ENCODE measurements around the gene LIN52. TPM values are rescaled to one million over a fixed set of nuclear protein-coding genes. Genes with fewer than 3 reads are reported as not detected.

Gene LIN52
- total RNA-seq, 1 experiment from 2014 or later = 10.6 TPM

GRCh38 chr14:74064883-74065282 is 19.9 kb upstream of the LIN52 start:
- no peaks in the 10 kb centered on the region for H3K4me1 Mint-ChIP-seq
- POLR2A ChIA-PET = no interaction called here

DNA sequence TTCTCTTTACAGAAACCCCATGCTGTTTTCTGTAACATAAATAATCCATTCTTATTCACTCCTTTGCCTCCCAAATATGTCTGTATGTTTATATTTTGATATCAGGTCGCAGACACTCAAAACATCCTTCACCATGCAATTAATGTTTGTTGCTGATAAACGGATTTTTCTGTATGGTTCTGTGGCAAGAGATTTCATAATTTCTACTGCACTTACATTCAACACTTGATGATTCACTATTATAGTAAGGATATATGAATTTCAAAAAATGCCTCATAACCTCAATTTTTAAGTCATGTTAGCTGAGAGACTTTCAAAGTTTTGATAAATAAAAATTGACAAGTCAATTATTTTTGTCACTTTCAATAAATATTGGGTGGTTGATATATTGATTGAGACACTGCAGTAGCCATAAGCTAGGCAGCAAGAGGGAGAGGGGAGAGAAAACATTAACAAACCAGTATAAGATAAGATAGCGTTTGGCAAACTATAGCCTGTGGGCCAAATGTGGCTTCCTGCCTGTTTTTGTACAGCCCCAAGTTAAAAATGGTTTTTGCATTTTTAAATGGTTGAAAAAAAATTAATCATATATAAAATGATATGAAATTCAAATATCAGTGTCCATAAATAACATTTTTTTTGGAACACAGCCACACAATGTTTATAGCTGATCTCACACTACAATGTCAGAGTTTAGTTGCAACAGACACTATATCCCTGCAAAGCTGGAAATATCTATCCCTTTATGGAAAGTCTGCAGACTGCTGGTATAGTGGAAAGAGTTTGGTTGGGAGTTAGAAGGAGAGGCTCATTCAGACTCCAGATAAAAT is 18.8 kb upstream of the LIN52 start:
- TF ChIP-seq ZNF232 (CRISPR knock-in tag; IDR thresholded peaks at IDR 0.05) (no peak), FOXP1 (CRISPR knock-in tag; IDR thresholded peaks at IDR 0.05; ENCODE audit: borderline replicate concordance) (no peak), EMX1 (CRISPR knock-in tag; IDR thresholded peaks at IDR 0.05) (no peak)
- Mint-ChIP-seq H3K36me3 (peaks cover 24% of the 10 kb centered on the region), H3K4me3 (no peak overlapping the region), H3K4me1 (no peaks in the 10 kb centered on the region), H3K9me3 (no peaks in the 10 kb centered on the region), H3K27me3 (ENCODE audit: low read depth) (no peaks in the 10 kb centered on the region), H3K27ac (no peak overlapping the region)
- no peak for DNase-seq (ENCODE audit: low spot score)
- CTCF ChIA-PET = interaction anchor here (1.3 kb wide), 1 partner anchor 18 kb away, joined by 4 read pairs; no protein-coding TSS in a partner anchor
- POLR2A ChIA-PET = no interaction called here
- ATAC-seq = no peak

More at GRCh38 chr14:74064883-74065282, 19.9 kb upstream of the LIN52 start:
- Mint-ChIP-seq H3K9me3 (no peaks in the 10 kb centered on the region), H3K27ac (no peak overlapping the region), H3K4me3 (no peak overlapping the region), H3K36me3 (peaks cover 25% of the 10 kb centered on the region), H3K27me3 (ENCODE audit: low read depth) (no peaks in the 10 kb centered on the region)
- CTCF ChIA-PET = no interaction called here
- DNase-seq (ENCODE audit: low spot score) = no peak
- ATAC-seq = no peak
- TF ChIP-seq OVOL2 (CRISPR knock-in tag; IDR thresholded peaks at IDR 0.05; ENCODE audit: borderline replicate concordance) (no peak), NFE2L1 (CRISPR knock-in tag; IDR thresholded peaks at IDR 0.05) (no peak), NR3C1 (CRISPR knock-in tag; conservative IDR thresholded peaks at IDR 0.05; ENCODE audit: low read depth) (no peak), NFYB (CRISPR knock-in tag; conservative IDR thresholded peaks at IDR 0.05; ENCODE audit: low read depth) (no peak), MAX (CRISPR knock-in tag; IDR thresholded peaks at IDR 0.05) (no peak), RELA (CRISPR knock-in tag; IDR thresholded peaks at IDR 0.05; ENCODE audit: borderline replicate concordance) (no peak), ZNF121 (CRISPR knock-in tag; IDR thresholded peaks at IDR 0.05) (no peak)
- TF ChIP-seq, protein P1, sequence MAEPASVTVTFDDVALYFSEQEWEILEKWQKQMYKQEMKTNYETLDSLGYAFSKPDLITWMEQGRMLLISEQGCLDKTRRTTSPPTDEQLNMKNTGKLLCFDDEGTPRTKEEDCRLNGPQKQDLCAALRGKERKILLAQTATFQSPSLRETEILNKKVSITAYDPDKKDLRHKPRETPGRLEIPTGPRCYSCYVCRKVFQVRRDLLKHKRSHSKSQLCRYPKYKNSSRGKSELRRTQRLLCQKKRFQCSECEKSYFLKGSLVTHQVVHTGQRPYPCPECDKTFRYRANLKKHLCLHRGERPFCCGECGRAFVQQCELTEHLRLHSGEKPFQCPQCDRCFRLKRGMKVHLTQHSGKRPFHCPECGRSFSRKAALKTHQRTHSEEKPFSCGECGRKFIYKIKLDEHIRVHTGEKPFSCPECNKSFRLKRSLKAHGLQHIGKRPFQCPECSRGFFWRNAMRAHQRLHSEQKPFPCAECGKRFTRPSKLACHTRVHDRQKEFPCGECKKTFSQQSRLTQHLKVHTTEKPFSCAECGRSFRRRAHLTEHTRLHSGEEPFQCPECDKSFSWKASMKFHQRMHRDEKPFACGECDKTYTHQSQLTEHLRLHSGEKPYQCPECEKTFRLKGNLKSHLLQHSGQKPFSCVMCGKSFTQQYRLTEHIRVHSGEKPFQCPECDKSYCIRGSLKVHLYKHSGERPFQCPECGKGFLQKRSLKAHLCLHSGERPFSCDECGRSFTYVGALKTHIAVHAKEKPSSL (CRISPR knock-in tag; conservative IDR thresholded peaks at IDR 0.05) = no peak
- TF ChIP-seq, protein P2, sequence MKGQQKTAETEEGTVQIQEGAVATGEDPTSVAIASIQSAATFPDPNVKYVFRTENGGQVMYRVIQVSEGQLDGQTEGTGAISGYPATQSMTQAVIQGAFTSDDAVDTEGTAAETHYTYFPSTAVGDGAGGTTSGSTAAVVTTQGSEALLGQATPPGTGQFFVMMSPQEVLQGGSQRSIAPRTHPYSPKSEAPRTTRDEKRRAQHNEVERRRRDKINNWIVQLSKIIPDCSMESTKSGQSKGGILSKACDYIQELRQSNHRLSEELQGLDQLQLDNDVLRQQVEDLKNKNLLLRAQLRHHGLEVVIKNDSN (CRISPR knock-in tag; IDR thresholded peaks at IDR 0.05) = no peak
- TF ChIP-seq, protein P3, sequence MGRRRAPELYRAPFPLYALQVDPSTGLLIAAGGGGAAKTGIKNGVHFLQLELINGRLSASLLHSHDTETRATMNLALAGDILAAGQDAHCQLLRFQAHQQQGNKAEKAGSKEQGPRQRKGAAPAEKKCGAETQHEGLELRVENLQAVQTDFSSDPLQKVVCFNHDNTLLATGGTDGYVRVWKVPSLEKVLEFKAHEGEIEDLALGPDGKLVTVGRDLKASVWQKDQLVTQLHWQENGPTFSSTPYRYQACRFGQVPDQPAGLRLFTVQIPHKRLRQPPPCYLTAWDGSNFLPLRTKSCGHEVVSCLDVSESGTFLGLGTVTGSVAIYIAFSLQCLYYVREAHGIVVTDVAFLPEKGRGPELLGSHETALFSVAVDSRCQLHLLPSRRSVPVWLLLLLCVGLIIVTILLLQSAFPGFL (CRISPR knock-in tag; IDR thresholded peaks at IDR 0.05; ENCODE audit: borderline replicate concordance) = no peak

DNA sequence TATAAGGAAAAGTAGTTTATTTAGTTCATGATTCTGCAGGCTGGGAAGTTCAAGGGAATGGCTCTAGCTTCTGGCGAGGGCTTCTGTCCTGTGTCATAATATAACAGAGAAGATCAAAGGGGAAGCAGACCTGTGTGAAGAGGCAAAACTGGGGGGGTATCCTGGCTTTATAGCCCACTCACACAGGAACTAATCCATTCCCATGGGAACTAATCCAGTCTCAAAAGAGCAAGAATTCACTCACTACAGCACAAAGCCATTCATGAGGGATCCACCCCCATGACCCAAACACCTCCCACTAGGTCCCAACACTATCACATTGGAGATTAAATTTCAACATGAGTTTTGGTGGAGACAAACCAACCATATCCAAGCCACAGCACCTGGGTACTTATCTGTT is 7.4 kb upstream of the LIN52 start:
- H3K36me3 Mint-ChIP-seq = no peaks in the 10 kb centered on the region
- DNase-seq (ENCODE audit: low spot score) (no peak), ATAC-seq (no peak)
- no peak for TF ChIP-seq IRF2 (CRISPR knock-in tag; IDR thresholded peaks at IDR 0.05; ENCODE audit: borderline replicate concordance, low read depth)
- no peak for TF ChIP-seq ZNF138 (CRISPR knock-in tag; conservative IDR thresholded peaks at IDR 0.05)
- TF ChIP-seq ZNF423 (CRISPR knock-in tag; IDR thresholded peaks at IDR 0.05) = no peak
- no peak for TF ChIP-seq MLX (CRISPR knock-in tag; IDR thresholded peaks at IDR 0.05)
- no peak for TF ChIP-seq NR1H2 (CRISPR knock-in tag; IDR thresholded peaks at IDR 0.05)
- TF ChIP-seq NFATC4 (CRISPR knock-in tag; IDR thresholded peaks at IDR 0.05) = no peak
- TF ChIP-seq TP53 (CRISPR knock-in tag; IDR thresholded peaks at IDR 0.05) = no peak
- TF ChIP-seq ZNF121 (CRISPR knock-in tag; IDR thresholded peaks at IDR 0.05) = no peak
- no peaks in the 10 kb centered on the region for H3K4me1 Mint-ChIP-seq
- H3K4me3 Mint-ChIP-seq = no peak overlapping the region
- no peaks in the 10 kb centered on the region for H3K9me3 Mint-ChIP-seq
- no peaks in the 10 kb centered on the region for H3K27me3 Mint-ChIP-seq (ENCODE audit: low read depth)
- POLR2A ChIA-PET = no interaction called here
- CTCF ChIA-PET = no interaction called here
- H3K27ac Mint-ChIP-seq = no peak overlapping the region
